Measurements from ENCODE around the gene RHOC. TPM values are rescaled to one million over a fixed set of nuclear protein-coding genes. Genes with fewer than 3 reads are reported as not detected.
"Not testable (repeated sequence)": the region's sequence is repeated elsewhere in the genome, so short reads cannot be mapped to it uniquely, and the experiment has no call there.

Gene RHOC
- total RNA-seq, 1 experiment from 2014 or later, result 128 TPM

- peak overlapping the region; percentile 27 for H3K27ac Mint-ChIP-seq (ENCODE audit: unreplicated experiment)
- peak; percentile 42 to 66 for DNase-seq
These were observed 15.9 kb upstream of the RHOC start for GRCh38 chr1:112722601-112723510.

GRCh38 chr1:112721966-112722524 is 15.1 kb upstream of the RHOC start:
- DNase-seq, result no peak
- Mint-ChIP-seq H3K27ac (ENCODE audit: unreplicated experiment) (no peak overlapping the region), H3K36me3 (ENCODE audit: insufficient read depth, unreplicated experiment) (no peaks in the 10 kb centered on the region), H3K4me3 (ENCODE audit: unreplicated experiment) (no peak overlapping the region), H3K27me3 (ENCODE audit: insufficient read depth, unreplicated experiment) (no peaks in the 10 kb centered on the region), H3K4me1 (ENCODE audit: low read depth, unreplicated experiment) (peaks cover 19% of the 10 kb centered on the region), H3K9me3 (ENCODE audit: unreplicated experiment) (no peaks in the 10 kb centered on the region)
- Histone ChIP-seq H3K36me3 (ENCODE audit: control insufficient read depth, insufficient read depth, low read length) (no peaks in the 10 kb centered on the region), H3K27me3 (replicated peaks; ENCODE audit: control insufficient read depth, insufficient read depth, low read length) (no peaks in the 10 kb centered on the region), H3K9me3 (no peaks in the 10 kb centered on the region), H3K4me1 (peaks cover 11% of the 10 kb centered on the region; the same call in 1 of the 2 replicates), H3K4me3 (ENCODE audit: low read depth, low read length) (no peak overlapping the region)
- ChIA-PET POLR2A (no interaction called here), CTCF (interaction anchor here (1.5 kb wide), 1 partner anchor 82 kb away, joined by 5 read pairs; no protein-coding TSS in a partner anchor)
- no TSS peak for BruUV-seq (replicated peaks)
- intact Hi-C loops (cut with micrococcal nuclease; ENCODE audit: unreplicated experiment), result no loop called here
- no peak for TF ChIP-seq CTCF (IDR thresholded peaks at IDR 0.05; ENCODE audit: insufficient read depth in 1 of 2, low read depth in 1 of 2, low read length in 1 of 2, severe bottlenecking in 1 of 2, unreplicated experiment in 1 of 2)

More at GRCh38 chr1:112722601-112723510, 15.9 kb upstream of the RHOC start:
- H3K4me3 Mint-ChIP-seq (ENCODE audit: unreplicated experiment), result no peak overlapping the region
- H3K27me3 ChIP-seq (replicated peaks; ENCODE audit: control insufficient read depth, insufficient read depth, low read length), result no peaks in the 10 kb centered on the region
- intact Hi-C loops (cut with micrococcal nuclease; ENCODE audit: unreplicated experiment), result no loop called here
- no peak overlapping the region for H3K4me3 ChIP-seq (ENCODE audit: low read depth, low read length)
- peaks cover 11% of the 10 kb centered on the region; the same call in 1 of the 2 replicates for H3K4me1 ChIP-seq
- H3K9me3 Mint-ChIP-seq (ENCODE audit: unreplicated experiment), result no peaks in the 10 kb centered on the region
- H3K36me3 Mint-ChIP-seq (ENCODE audit: insufficient read depth, unreplicated experiment), result no peaks in the 10 kb centered on the region
- TF ChIP-seq CTCF (IDR thresholded peaks at IDR 0.05; ENCODE audit: insufficient read depth in 1 of 2, low read depth in 1 of 2, low read length in 1 of 2, severe bottlenecking in 1 of 2, unreplicated experiment in 1 of 2), result no peak
- ChIA-PET CTCF (interaction anchor here (1.5 kb wide), 1 partner anchor 81 kb away, joined by 5 read pairs; no protein-coding TSS in a partner anchor), POLR2A (no interaction called here)
- BruUV-seq (replicated peaks), result no TSS peak
- peaks cover 19% of the 10 kb centered on the region for H3K4me1 Mint-ChIP-seq (ENCODE audit: low read depth, unreplicated experiment)
- H3K27me3 Mint-ChIP-seq (ENCODE audit: insufficient read depth, unreplicated experiment), result no peaks in the 10 kb centered on the region
- no peaks in the 10 kb centered on the region for H3K36me3 ChIP-seq (ENCODE audit: control insufficient read depth, insufficient read depth, low read length)
- H3K9me3 ChIP-seq, result no peaks in the 10 kb centered on the region

GRCh38 chr1:112721294-112721693 is 14.4 kb upstream of the RHOC start:
- CTCF ChIA-PET, result interaction anchor here (0.8 kb wide), 1 partner anchor 83 kb away, joined by 4 read pairs; no protein-coding TSS in a partner anchor
- BruUV-seq (replicated peaks), result not testable (repeated sequence)

More at GRCh38 chr1:112721294-112721693, 14.4 kb upstream of the RHOC start:
- POLR2A ChIA-PET; H3K36me3 Mint-ChIP-seq (ENCODE audit: insufficient read depth, unreplicated experiment); H3K9me3 ChIP-seq; intact Hi-C loops (cut with micrococcal nuclease; ENCODE audit: unreplicated experiment); DNase-seq; H3K4me3 ChIP-seq (ENCODE audit: low read depth, low read length); H3K9me3 Mint-ChIP-seq (ENCODE audit: unreplicated experiment); H3K27me3 ChIP-seq (replicated peaks; ENCODE audit: control insufficient read depth, insufficient read depth, low read length); H3K4me3 Mint-ChIP-seq (ENCODE audit: unreplicated experiment); H3K27me3 Mint-ChIP-seq (ENCODE audit: insufficient read depth, unreplicated experiment); H3K36me3 ChIP-seq (ENCODE audit: control insufficient read depth, insufficient read depth, low read length); H3K27ac Mint-ChIP-seq (ENCODE audit: unreplicated experiment): not testable (repeated sequence)
- H3K4me1 Mint-ChIP-seq (ENCODE audit: low read depth, unreplicated experiment), result peaks cover 23% of the 10 kb centered on the region
- H3K4me1 ChIP-seq, result peaks cover 16% of the 10 kb centered on the region; the same call in 1 of the 2 replicates
